NCI-H748 treated with DMSO at 0.1 percent for 48 hours (cell line): ENCODE results near the gene RESP18.
"Not testable (repeated sequence)": the region's sequence is repeated elsewhere in the genome, so short reads cannot be mapped to it uniquely, and the experiment has no call there.

Experiments used
- DNase-seq: peaks from one replicate; lab custom pipeline; 2025; lab: John Stamatoyannopoulos, UW

Gene RESP18

GRCh38 chr2:219325657-219326315 is 6.8 kb downstream of the RESP18 start:
- DNase-seq, result no peak

GRCh38 chr2:219325136-219325535 is 7.4 kb downstream of the RESP18 start:
- no peak for DNase-seq

GRCh38 chr2:219323434-219323833 is 9.1 kb downstream of the RESP18 start:
- DNase-seq, result no peak

GRCh38 chr2:219314804-219315468 is 17.6 kb downstream of the RESP18 start:
- DNase-seq, result no peak

- DNase-seq, result not testable (repeated sequence)
Observed at GRCh38 chr2:219312683-219313263, 19.8 kb downstream of the RESP18 start.

GRCh38 chr2:219309278-219309677 is 23.3 kb downstream of the RESP18 start, which contains the start of gene PTPRN:
Gene PTPRN (minus strand): TSS chr2:219309401. CDS start chr2:219309332, 69 bp downstream.
- peak; percentile 63 for DNase-seq

GRCh38 chr2:219308142-219309101 is 24.1 kb downstream of the RESP18 start:
- DNase-seq, result peak; percentile 26

GRCh38 chr2:219306047-219306446 is 26.5 kb downstream of the RESP18 start:
- no peak for DNase-seq

- no peak for DNase-seq
Observed at GRCh38 chr2:219304223-219304622, 28.3 kb downstream of the RESP18 start.

- DNase-seq, result no peak
Observed at GRCh38 chr2:219302412-219302968, 30.1 kb downstream of the RESP18 start.

GRCh38 chr2:219300022-219300421 is 32.5 kb downstream of the RESP18 start:
- DNase-seq, result no peak

GRCh38 chr2:219299372-219299760 is 33.2 kb downstream of the RESP18 start:
- DNase-seq, result no peak

GRCh38 chr2:219298759-219299371 is 33.7 kb downstream of the RESP18 start:
- peak; percentile 36 for DNase-seq

GRCh38 chr2:219297766-219298456 is 34.6 kb downstream of the RESP18 start:
- DNase-seq, result no peak

GRCh38 chr2:219296631-219297391 is 35.7 kb downstream of the RESP18 start:
- no peak for DNase-seq

GRCh38 chr2:219296142-219296541 is 36.4 kb downstream of the RESP18 start:
- DNase-seq, result no peak

GRCh38 chr2:219294356-219295351 is 37.9 kb downstream of the RESP18 start:
- peak; percentile 72 for DNase-seq

- DNase-seq, result no peak
Observed at GRCh38 chr2:219293736-219294231, 38.8 kb downstream of the RESP18 start.
